T-helper 2 cell treated with Interferon-gamma antibody and Interleukin-4, amounts not matched to agents 100 ng/mL and 5 ng/mL, for 36 hours (primary cell): Measurements from ENCODE around the gene KRT86. TPM values are rescaled to one million over a fixed set of nuclear protein-coding genes. Genes with fewer than 3 reads are reported as not detected.
"Not testable (repeated sequence)": the region's sequence is repeated elsewhere in the genome, so short reads cannot be mapped to it uniquely, and the experiment has no call there.

Source experiments
- intact Hi-C: fragments of 100-400 bp; cut with micrococcal nuclease; formaldehyde crosslinking; loops from one replicate; pipeline ENCODE4 v1.15.1; 2023
- total RNA-seq: library from RNA; stranded (reverse); gene quantifications from 2 replicates; pipeline ENCODE4 v1.2.3, GENCODE V29; 2022

KRT86 gene
- total RNA-seq, 1 donor from 2014 or later, result 0.48 TPM

DNA sequence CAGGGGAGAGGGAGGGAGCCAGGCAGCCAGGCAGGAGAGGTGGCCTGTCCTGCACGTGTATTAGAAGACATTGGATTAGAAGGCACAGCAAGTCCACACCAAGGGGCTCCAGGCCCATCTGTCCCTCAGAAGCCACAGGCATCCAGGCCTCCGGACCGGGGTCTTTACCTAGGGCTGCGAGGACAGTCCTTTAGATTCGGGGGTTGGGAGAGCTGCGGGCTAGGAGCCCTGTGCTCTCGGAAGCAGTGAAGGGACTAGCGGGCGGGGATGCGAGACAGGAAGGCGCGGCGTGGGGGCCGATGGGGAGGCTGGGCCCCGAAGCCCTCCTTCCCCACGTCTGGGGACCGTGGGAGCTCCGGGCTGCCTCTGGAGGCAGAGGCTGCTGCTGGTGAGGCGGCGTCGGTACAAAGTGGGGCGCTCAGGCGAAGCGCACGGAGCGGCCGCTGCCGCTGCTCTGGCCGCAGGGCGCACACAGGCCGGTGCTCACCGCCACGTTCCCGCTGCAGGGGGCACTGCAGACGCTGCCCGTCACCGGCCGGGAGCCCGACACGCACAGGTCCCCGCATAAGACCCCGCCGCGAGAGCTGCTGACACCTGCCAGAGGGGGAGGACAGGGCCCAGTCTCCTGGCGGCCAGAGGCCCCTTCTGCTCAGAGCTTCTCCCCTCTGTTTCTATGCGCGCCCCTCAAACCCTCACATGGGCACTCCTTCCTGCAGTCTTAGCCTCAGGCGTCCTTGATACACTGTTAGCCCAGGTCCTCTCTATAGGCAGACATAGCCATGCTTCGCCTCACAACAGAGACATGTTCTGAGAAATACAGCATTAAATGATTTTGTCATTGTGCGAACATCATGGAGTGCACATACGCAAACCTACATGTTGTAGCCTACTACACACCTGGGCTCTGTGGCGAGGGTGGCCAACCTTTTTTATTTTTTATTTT, 24.1 kb upstream of the KRT86 start:
- intact Hi-C loops, result no loop called here

DNA sequence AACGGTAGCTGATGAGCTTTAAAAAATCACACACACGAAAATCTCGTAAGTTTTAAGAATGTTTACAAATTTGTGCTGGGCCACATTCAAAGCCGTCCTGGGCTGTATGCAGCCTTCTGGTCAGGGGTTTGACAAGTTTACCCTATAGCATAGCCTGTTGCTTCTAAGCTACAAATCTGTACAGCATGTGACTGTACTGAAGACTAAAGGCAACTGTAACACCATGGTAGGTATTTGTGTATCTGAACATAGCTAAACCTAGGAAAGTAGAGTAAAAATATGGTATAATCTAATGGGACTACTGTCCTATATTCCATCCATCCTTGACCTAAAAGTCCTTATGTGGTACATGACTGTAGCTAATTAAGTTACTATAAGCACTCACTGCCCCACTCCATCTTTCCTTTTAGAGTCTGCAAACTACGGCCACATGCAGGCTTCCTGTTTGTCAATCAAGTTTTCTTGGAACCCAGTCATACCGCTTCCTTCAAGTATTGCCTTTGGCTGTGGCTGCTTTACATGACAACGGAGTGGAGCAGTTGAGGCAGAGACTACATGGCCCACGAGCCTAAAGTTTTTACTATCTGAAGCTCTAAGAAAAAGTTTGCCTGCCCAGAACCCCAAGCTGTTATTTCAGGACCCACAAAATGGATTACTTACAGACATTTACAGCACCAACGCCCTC, 22.9 kb upstream of the KRT86 start:
- intact Hi-C loops, result no loop called here

DNA sequence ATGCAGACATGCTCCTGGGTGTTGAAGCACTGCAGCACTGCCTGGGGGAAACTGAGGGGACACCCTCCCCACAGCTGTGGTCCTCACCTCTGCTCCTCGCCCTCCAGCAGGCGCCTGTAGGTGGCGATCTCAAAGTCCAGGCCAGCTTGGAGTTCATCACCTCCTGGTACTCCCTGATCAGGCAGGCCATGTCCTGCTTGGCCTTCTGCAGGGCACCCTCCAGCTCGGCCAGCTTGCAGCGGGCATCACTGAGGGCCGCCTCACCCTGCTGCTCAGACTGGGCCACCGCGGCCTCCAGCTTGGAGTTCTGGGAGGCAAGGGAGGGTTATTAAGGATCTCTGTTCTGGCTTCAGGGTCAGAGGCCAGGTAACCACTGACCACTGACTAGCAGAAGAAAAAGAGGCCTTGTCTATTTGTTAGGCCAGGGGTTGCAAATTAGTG, 22.2 kb upstream of the KRT86 start:
- intact Hi-C loops, result not testable (repeated sequence)

DNA sequence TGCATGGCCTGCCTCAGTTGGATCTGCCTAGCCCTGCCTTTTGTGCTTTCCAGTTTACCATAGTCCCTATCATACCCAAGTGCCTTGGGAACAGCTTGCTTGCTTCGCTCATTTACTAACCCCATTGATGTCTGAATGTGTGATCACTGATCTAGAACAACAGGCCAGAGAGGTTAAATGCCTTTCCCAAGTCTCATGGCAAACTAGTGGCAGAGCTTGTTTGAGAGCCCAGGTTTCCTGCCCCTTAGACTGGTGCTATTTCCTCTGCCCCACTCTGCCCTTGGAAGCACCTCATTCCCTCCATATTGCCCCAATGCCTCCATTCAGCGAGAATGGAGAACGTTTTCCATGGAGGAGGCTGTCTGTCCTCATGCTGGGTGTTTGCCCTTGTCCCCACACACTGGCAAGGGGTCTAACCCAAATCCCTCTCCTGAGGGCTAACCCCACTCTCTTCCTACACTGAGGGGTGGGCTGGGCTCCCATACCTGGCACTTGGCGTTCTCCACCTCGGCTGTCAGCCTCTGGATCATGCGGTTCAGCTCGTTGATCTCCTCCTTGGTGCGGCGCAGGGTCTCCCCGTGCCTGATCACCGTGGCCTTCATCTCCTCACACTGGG, 21.6 kb upstream of the KRT86 start:
- intact Hi-C loops, result no loop called here

DNA sequence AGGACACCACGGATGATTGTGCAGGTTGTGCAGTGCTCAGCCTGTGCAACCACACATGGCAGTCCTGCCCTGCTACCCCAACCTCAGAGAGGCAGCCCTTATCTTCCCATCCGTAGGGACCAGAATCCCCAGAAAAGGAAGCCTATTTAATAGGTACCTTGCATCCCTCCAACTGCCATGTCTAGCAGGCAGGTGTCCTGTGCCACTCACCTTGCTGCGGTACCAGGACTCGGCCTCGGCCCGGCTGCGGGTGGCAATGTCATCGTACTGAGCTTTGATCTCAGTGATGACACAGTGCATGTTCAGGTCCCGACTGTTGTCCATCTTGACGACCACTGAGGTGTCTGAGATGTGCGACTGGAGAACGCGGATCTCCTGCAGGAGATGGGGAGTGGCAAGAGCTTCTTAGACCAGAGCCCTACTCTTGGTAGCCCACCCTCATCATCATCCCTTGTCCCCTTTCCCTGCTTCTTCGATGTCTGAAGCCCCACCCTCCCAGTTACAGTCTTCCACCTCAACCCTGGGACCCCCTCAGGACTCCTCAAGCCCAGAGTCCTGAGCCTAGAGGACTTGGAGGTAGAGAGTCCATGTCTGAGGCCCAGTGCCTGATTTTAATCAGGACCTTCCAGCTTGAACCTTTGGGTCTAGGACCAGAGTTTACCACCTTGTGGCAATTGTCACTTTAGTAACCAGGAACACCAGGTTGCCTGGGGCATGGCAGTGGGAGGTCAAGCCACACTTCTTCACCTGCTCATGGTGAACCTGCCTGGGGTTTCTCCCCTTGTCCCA, 20.9 kb upstream of the KRT86 start:
- intact Hi-C loops, result no loop called here

DNA sequence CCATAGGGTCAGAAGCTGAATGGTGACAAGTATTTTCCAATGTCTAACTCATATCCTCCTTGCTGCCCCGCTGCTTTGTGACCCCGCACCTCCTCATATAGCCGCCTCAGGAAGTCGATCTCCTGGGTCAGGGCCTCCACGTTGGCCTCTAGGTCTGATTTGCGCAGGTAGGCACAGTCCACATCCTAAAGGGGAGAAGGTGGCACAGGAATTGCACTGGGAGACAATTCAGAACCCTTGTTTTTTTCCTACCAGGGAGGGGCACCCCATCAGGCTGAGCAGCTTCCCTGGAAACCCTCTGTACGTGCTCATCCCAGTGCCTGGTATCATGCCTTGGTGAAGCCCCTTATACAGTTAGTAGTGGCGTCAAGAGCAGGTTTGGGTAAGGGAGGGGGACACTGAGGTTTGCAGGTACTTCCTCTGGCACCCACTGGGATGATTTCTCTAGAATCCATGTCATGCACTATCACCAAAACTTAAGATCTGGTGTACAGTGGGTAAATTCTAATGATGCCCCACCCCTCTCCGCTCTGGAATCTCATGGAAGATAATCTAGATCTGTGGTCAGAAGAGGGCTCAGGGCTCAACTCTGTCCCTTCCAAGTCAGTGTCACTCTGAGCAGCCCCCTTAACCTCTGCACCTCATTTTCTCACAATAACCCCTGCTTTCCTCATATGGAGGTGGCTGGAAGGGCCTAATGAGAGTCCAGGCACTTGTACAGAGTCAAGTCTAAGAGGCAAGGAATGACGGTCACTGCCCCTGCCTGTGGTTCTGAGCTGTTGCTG, 20.1 kb upstream of the KRT86 start:
- intact Hi-C loops, result no loop called here

DNA sequence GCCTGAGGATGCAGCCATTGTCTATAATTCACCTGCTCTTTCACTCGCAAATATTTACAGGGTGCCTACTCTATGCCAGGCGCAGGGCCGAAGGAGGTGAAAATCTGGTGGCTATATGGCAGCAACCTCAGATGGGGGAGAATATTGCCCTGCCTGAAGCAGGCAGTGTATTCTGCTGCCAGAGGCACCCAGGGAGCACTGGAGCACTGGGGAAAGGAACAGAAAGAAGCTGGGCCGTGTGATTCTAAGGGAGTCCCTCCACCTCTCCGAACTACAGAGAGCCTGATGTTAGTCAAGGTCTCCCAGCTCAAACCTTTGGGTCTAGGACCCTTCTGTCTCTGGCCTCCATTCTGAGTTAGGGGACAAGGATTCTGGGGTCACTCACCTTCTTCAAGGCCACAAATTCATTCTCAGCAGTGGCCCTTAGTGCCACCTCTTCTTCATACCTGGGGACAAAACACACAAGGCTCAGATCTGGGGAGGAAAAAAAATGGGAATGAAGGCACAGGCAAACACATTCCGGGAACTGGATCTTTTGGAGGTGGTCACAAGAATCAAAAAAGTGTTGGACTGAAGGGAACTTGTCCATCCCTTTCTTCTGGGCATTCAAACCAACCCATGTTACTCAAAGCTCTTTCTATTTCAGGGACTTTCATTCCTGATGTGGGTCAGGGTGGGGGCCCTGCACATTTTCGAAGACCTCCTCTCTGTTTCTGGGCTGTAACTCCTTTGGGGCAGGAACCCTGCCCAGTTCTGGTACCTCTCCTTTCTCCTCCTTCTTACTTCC, 19.3 kb upstream of the KRT86 start:
- intact Hi-C loops, result no loop called here

DNA sequence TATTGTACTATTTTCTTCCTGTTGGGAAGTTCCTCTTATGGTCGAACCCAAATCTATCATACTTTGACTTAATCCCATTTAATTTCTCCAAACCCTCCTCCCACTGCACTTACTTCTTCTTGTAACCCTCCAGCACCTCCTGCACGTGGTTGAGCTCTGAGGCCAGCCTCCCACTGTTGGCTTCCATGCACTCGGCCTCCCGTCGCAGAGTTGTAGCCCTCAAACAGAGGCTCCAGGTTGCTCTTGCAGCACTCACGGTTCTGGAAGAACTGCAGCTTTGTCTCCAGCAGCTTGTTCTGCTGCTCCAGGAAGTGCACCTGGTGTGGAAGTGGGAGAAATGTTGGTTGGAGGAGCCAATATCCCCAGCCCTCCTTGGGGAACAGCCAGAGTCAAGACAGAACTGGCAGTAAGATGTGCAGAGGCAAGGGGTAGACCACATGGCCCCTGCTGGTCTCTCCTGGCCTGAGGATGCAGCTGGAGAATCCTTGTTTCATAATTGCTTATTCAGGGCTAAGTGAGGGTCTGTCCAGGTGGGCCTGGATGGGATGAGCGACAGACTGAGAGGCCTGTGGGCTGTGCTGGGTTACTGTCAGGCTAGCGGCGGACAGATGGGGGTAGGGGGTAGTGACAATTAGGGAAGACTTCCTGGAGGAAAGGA, 18.4 kb upstream of the KRT86 start:
- intact Hi-C loops, result no loop called here

DNA sequence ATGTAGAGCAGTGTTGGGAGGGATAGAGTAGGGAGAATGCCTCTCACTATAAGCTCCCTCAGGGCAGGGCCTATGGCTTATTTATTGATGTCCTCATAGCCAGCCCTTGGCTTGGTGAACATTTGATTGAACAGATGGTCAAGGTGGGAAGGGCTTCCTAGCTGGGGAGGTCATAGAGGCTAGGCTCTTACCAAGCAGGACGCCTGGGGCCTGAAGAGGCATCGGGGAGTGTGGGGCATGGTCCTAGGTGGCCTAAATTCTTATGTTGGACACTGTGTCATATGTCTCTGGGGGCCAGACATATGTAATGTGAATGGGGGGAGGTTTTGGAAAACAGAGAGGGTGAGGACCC, 17.9 kb upstream of the KRT86 start:
- intact Hi-C loops, result no loop called here

DNA sequence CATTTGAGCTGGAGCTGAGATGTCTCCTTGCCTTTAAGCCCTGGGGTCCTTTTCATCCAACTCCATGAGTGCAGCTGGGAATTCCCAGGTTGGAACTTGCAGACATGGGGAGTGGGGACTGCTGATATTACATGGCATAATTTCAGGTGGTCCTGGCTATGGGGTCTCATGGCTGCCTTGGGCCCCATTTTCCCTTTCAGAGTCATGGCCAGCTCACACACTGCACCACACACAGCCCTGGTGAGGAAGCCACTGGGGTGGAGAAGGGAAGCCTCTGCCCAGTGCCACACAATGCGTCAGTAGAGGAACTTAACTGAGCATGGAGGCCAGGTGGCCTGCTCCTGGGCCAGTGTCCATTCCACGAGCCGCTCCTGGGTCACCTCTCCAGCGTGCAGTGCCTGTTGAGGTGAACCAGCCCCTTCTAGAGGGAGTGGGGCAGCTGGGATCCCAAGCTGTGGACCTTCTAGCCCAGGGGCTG, 17.3 kb upstream of the KRT86 start:
- intact Hi-C loops, result no loop called here

DNA sequence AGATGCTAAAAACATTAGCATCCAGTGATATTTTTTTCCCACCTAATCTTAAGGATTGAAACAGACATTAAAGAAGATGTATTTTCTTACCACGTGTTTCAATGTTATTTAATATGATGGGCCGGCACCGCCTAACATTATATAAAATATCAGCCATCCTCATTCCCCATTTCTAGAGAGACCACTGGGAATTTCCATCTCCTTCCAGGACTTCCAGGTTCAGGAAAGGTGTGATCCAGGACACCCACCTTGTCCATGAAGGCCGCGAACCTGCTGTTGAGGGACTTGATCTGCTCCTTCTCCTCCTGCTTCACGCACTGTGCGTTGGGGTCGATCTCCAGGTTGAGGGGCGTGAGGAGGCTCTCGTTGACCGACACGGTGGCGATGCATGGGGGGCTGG, 16.5 kb upstream of the KRT86 start:
- intact Hi-C loops, result not testable (repeated sequence)

DNA sequence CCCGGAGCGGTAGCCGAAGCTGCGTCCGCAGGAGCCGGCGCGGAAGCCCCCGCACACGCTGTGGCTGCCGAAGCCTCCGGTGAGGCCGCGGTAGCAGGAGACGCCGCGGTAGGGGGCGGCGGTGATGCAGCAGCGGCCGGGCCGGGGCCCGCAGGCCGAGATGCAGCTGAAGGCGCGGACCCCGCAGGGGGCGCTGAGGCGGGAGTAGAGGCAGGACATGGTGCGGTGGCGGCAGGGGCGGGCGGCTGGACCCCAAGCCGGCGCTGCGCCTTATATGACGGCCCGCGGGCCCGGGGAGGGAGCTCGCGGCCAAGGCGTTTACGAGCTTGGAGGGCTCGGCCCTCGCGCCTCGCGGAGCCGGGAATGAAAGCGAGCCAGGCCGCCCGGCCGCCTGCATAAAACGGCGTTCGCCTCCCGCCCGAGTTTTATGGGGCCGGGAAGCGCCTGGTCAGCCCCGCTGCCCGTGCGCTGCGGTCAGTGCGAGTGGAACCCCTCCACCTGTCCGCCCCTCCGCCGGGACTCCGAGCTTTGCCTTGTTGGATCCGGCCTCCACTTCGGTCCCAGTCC, 16.0 kb upstream of the KRT86 start:
- intact Hi-C loops, result no loop called here

DNA sequence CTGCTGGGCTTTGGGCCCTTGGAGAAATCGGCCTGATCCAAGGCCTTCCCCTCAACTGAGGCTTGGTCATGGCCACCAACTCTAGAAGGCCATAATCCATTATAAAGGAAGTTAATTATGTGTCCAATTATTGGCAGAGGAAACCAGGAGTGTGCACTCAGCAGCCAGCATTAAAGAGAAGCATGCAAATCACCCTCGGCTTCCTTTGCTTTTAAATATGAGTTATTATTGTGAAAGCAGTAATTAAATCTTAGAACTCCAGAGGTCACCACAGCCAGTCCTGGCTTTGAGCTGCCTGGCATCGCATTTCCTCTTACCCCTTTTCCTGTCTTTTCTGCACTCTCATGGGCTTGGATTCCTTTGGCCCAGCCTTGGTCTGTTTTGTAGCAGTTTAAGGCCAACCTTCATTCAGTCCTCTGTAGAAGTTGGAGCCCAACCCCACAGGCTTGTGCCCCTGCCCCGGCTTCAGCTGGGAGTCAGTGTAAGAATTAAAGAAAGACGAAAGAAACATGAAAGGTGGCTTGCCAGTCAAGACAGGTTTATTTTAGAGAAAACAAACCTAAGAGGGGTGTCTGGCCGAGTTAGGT, 14.7 kb upstream of the KRT86 start:
- intact Hi-C loops, result no loop called here

DNA sequence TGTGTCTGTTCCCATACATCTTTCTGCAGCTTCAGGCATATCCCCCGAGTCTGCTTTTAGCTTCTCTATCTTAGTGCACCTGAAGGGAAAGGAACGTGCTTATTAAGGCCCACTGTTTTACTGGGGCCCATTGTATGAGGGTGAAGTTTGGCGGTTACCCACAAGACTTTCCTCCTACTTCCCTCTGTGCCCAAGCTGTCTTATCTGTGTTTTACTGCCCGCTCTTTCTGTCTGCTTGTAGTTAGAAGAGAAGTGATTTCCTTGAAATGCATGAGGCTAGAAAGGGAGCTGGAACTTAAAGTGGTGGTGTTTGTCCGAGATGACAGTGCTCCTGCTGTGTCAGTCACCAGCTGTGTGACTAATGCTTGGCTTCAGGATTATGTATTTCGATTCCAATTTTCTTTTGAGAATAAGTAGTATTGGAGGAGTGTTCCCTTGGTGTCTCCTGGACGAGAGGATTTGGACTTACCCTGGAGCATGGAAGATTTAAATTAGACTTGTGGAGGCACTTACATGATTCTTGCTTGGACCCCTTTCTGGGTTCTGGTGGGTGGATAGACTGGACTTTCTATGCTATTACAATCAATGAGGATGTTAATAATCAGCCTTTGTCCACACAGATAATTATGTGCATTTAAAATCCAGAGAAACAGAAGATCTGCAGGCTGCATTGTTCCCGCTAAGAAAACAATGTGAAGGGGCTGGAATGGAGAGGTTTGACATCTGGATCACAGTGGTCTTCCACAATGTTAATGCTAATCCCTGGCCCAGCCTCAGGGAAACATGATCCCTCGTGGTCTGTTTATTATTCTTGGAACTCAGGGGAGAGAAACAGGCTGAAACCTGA, 13.9 kb upstream of the KRT86 start:
- intact Hi-C loops, result no loop called here

DNA sequence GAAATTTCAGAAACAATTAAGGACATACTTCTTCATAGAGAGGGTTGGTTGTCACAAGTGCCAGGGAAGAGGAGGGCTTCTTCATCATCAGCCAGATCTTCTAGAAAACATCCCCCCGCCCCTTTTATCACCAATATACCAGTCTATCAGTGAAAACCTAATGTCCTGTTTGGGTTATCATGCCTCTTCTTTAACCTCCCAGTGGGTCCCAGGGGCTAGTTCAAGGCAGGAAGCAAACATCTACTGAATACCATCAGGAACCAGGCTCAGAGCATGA, 13.3 kb upstream of the KRT86 start:
- intact Hi-C loops, result no loop called here

DNA sequence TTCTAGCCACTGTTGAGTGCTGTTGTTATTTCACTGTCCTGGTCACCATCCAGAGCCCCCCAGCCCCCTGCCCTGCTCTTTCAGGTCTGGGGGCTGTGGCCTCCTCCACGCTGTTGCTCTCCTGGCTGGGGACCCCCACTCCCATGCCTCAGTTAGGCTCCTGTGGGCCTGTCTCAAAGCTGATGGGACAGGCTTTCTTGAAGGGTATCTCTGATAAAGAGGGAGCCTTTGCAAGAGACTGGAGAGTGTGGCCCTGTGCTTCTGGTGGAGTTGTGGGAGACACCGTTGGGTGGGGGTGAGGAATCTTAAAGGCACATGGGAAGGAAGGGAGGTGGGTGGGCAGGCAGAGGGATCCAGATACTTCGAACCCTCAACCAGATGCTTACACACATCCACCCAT, 12.2 kb upstream of the KRT86 start:
- intact Hi-C loops, result no loop called here

DNA sequence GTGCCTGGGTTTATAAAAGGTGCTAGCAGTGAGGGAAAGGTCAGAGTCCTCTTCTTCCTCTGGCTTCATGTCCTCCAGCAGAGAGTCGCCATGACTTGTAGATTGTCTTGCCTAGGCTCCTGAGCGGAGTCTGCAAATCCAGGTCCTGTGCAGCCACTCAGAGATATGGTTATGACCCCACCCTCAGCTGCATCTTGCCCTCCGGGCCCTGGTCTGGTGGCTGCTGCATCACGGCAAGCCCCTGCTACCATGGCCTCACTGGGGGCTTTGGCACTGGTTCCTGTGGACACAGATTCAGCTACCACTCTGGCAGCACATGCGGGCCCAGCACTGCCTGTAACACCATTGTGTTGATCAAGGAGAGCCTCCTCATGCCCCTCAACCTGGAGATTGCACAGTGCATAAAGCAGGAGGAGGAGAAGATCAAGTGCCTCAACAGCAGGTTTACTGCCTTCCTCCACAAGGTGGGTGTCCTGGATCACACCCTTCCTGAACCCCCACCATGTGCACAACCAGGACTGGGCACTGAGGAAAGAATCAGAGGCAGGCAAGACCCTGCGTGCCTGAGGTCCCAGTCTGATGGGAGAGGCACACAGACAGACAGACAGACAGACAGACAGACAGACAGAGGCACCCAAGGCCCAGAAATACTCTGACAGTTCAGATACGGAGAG, 10.5 kb upstream of the KRT86 start:
- intact Hi-C loops, result no loop called here
